Measurements from ENCODE around the gene TLL1.

DNA sequence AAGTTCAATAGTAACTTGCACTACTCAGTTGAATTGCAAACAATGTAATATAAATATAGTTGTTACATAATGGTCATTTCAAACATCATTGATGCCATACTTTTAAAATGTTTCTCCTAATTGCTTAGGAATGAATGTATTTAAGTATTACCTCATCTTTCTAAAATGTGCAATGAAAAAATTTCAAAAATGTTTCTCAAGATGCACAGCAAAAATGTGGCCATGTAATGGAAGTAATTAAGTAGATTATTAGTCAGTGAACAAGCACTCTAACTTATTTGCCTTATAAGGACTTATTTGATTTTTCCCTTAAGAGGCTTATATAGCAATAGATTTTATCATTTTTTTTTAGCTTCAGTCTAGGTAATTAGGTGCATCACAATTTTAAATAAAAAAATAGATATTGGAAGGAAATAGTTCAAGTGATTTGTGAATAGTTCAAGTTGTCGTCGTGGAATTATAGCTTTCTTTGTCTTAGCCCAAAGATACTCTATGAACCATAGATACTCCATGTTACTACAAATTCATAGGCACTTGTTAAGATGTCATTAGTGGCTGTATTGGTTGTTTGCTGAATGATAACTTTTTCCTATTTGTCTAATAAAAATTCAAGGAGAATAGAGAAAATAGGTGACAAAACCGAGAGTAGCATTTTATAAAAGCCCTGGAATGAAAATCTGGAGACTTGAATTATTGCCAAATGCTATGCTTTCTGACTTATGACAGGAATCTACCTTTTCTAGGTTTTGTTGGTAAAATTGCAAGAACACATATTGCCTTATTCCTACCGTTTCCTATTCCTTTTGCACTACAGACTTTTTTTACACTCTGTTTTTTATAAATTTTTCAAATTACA lies 118.5 kb downstream of the TLL1 start:
- TF ChIP-seq, protein P1, sequence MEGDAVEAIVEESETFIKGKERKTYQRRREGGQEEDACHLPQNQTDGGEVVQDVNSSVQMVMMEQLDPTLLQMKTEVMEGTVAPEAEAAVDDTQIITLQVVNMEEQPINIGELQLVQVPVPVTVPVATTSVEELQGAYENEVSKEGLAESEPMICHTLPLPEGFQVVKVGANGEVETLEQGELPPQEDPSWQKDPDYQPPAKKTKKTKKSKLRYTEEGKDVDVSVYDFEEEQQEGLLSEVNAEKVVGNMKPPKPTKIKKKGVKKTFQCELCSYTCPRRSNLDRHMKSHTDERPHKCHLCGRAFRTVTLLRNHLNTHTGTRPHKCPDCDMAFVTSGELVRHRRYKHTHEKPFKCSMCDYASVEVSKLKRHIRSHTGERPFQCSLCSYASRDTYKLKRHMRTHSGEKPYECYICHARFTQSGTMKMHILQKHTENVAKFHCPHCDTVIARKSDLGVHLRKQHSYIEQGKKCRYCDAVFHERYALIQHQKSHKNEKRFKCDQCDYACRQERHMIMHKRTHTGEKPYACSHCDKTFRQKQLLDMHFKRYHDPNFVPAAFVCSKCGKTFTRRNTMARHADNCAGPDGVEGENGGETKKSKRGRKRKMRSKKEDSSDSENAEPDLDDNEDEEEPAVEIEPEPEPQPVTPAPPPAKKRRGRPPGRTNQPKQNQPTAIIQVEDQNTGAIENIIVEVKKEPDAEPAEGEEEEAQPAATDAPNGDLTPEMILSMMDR (conservative IDR thresholded peaks at IDR 0.05): no peak
- no peak for TF ChIP-seq EZH2 (IDR thresholded peaks at IDR 0.05; ENCODE audit: low read depth)

Data from PC-9 (cell line).